ENCODE results near the gene HNRNPA2B1.

Gene HNRNPA2B1

GRCh38 chr7:26200038-26200443 is 505 bp downstream of the HNRNPA2B1 start:
- H3K27me3 ChIP-seq (ENCODE audit: control insufficient read depth in 1 of 2, insufficient read depth in 1 of 2, low read length in 2 of 2): no peaks in the 10 kb centered on the region
- under 1% methylated on average over 19 of the region's 29 CpGs for WGBS

GRCh38 chr7:26199301-26200037 is 1.1 kb downstream of the HNRNPA2B1 start:
- H3K14ac ChIP-seq (ENCODE audit: low read length in 2 of 2): peak overlapping the region in 1 of 2 experiments; percentile 96
- H3K4me1 ChIP-seq (ENCODE audit: control insufficient read depth, insufficient read depth, low read depth, low read length): peaks cover 2% of the 10 kb centered on the region
- peak overlapping the region; percentile 80 to 100 for H3K4me3 ChIP-seq (ENCODE audit: insufficient read depth in 1 of 2, low read depth in 1 of 2, low read length in 2 of 2)
- peak overlapping the region; percentile 70 for H2AK5ac ChIP-seq (ENCODE audit: low read length, severe bottlenecking)
- peak overlapping the region; percentile 13 for H3K4me2 ChIP-seq (ENCODE audit: low read length, poor library complexity, severe bottlenecking)
- H3K9me3 ChIP-seq (ENCODE audit: control insufficient read depth, low read length): no peaks in the 10 kb centered on the region
- H3K27me3 ChIP-seq (ENCODE audit: control insufficient read depth in 1 of 2, insufficient read depth in 1 of 2, low read length in 2 of 2): no peaks in the 10 kb centered on the region
- H3K23ac ChIP-seq (ENCODE audit: low read length in 2 of 2): no peak overlapping the region
- H2BK5ac ChIP-seq (ENCODE audit: low read depth, low read length, poor library complexity, severe bottlenecking): no peak overlapping the region
- peak overlapping the region in 1 of 2 experiments; percentile 80 for H3K4ac ChIP-seq (ENCODE audit: low read depth in 1 of 2, low read length in 2 of 2)
- peak overlapping the region; percentile 100 for H3K9ac ChIP-seq (ENCODE audit: low read length)
- H2BK120ac ChIP-seq (ENCODE audit: low read depth, low read length): no peak overlapping the region
- DNase-seq: peak; percentile 65
- peaks cover 3 to 54% of the 10 kb centered on the region in 2 experiments for H3K36me3 ChIP-seq (ENCODE audit: control insufficient read depth in 1 of 2, insufficient read depth in 2 of 2, low read depth in 1 of 2, low read length in 2 of 2)
- H4K8ac ChIP-seq (ENCODE audit: low read length): no peak overlapping the region
- under 1% methylated on average over 31 of the region's 36 CpGs for WGBS
- no peak overlapping the region for H2AFZ ChIP-seq (ENCODE audit: low read depth, low read length)
- no peaks in the 10 kb centered on the region for H3K79me1 ChIP-seq (replicated peaks; ENCODE audit: low read length, poor library complexity, severe bottlenecking)
- H4K91ac ChIP-seq (ENCODE audit: low read length): no peak overlapping the region
- peak overlapping the region; percentile 90 for H3K27ac ChIP-seq (ENCODE audit: low read length, poor library complexity, severe bottlenecking)
- H2BK15ac ChIP-seq (ENCODE audit: low read depth, poor library complexity, severe bottlenecking): no peak overlapping the region
- no peak overlapping the region for H2BK12ac ChIP-seq (ENCODE audit: low read length in 2 of 2)
- peak overlapping the region; percentile 83 to 86 for H3K18ac ChIP-seq (ENCODE audit: low read depth in 1 of 2, low read length in 2 of 2)

More at GRCh38 chr7:26200038-26200443, 505 bp downstream of the HNRNPA2B1 start:
- Histone ChIP-seq H2AK5ac (ENCODE audit: low read length, severe bottlenecking) (peak overlapping the region; percentile 50), H3K4ac (ENCODE audit: low read depth in 1 of 2, low read length in 2 of 2) (peak overlapping the region; percentile 68 to 80), H3K4me3 (ENCODE audit: insufficient read depth in 1 of 2, low read depth in 1 of 2, low read length in 2 of 2) (peak overlapping the region; percentile 93 to 100), H3K23ac (ENCODE audit: low read length in 2 of 2) (peak overlapping the region; percentile 16 to 100), H3K9ac (ENCODE audit: low read length) (peak overlapping the region; percentile 100), H2BK12ac (ENCODE audit: low read length in 2 of 2) (no peak overlapping the region), H2BK5ac (ENCODE audit: low read depth, low read length, poor library complexity, severe bottlenecking) (peak overlapping the region; percentile 67), H4K8ac (ENCODE audit: low read length) (peak overlapping the region; percentile 57), H2BK15ac (ENCODE audit: low read depth, poor library complexity, severe bottlenecking) (no peak overlapping the region), H3K18ac (ENCODE audit: low read depth in 1 of 2, low read length in 2 of 2) (peak overlapping the region; percentile 86 to 93), H3K4me1 (ENCODE audit: control insufficient read depth, insufficient read depth, low read depth, low read length) (peaks cover 2% of the 10 kb centered on the region), H3K14ac (ENCODE audit: low read length in 2 of 2) (peak overlapping the region; percentile 21 to 86), H2AFZ (ENCODE audit: low read depth, low read length) (no peak overlapping the region), H3K27ac (ENCODE audit: low read length, poor library complexity, severe bottlenecking) (peak overlapping the region; percentile 90), H2BK120ac (ENCODE audit: low read depth, low read length) (peak overlapping the region; percentile 37), H3K79me1 (replicated peaks; ENCODE audit: low read length, poor library complexity, severe bottlenecking) (no peaks in the 10 kb centered on the region), H3K4me2 (ENCODE audit: low read length, poor library complexity, severe bottlenecking) (no peak overlapping the region), H3K9me3 (ENCODE audit: control insufficient read depth, low read length) (no peaks in the 10 kb centered on the region), H3K36me3 (ENCODE audit: control insufficient read depth in 1 of 2, insufficient read depth in 2 of 2, low read depth in 1 of 2, low read length in 2 of 2) (peaks cover 0 to 50% of the 10 kb centered on the region in 2 experiments), H4K91ac (ENCODE audit: low read length) (peak overlapping the region; percentile 79)
- no peak for DNase-seq

DNA sequence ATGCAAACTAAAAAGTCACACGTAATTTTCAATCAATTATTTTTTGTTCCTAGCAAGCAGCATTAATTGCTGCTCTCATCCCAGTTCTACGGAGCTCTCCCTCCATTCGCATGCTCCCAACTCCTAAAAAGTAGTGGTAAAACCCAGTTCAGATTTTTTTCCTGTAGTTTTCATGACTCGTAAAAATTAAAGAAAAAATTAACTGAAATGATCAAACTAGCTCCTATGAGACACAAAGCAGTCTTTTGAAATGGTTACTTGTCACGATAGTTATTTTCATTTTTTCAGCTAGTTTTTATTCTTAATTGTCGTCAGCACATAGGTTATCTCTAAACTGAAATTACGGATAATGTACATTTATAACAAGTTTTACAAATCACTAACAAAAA is 1.8 kb downstream of the HNRNPA2B1 start:
- H3K4me3 ChIP-seq (ENCODE audit: insufficient read depth in 1 of 2, low read depth in 1 of 2, low read length in 2 of 2): peak overlapping the region; percentile 39 to 100
- H3K36me3 ChIP-seq (ENCODE audit: control insufficient read depth in 1 of 2, insufficient read depth in 2 of 2, low read depth in 1 of 2, low read length in 2 of 2): peaks cover 8 to 56% of the 10 kb centered on the region in 2 experiments
- 7% methylated on average over 2 of the region's 7 CpGs for WGBS
- no peak overlapping the region for H2BK120ac ChIP-seq (ENCODE audit: low read depth, low read length)
- no peak overlapping the region for H2BK5ac ChIP-seq (ENCODE audit: low read depth, low read length, poor library complexity, severe bottlenecking)
- no peak overlapping the region for H2BK15ac ChIP-seq (ENCODE audit: low read depth, poor library complexity, severe bottlenecking)
- H3K23ac ChIP-seq (ENCODE audit: low read length in 2 of 2): no peak overlapping the region
- H4K8ac ChIP-seq (ENCODE audit: low read length): no peak overlapping the region
- peak overlapping the region; percentile 51 for H3K4me2 ChIP-seq (ENCODE audit: low read length, poor library complexity, severe bottlenecking)
- H3K9ac ChIP-seq (ENCODE audit: low read length): peak overlapping the region; percentile 100
- H3K27ac ChIP-seq (ENCODE audit: low read length, poor library complexity, severe bottlenecking): peak overlapping the region; percentile 31
- DNase-seq: no peak
- no peak overlapping the region for H2AFZ ChIP-seq (ENCODE audit: low read depth, low read length)
- no peak overlapping the region for H3K18ac ChIP-seq (ENCODE audit: low read depth in 1 of 2, low read length in 2 of 2)
- no peak overlapping the region for H3K14ac ChIP-seq (ENCODE audit: low read length in 2 of 2)
- H3K79me1 ChIP-seq (replicated peaks; ENCODE audit: low read length, poor library complexity, severe bottlenecking): no peaks in the 10 kb centered on the region
- no peaks in the 10 kb centered on the region for H3K9me3 ChIP-seq (ENCODE audit: control insufficient read depth, low read length)
- no peak overlapping the region for H4K91ac ChIP-seq (ENCODE audit: low read length)
- no peaks in the 10 kb centered on the region for H3K27me3 ChIP-seq (ENCODE audit: control insufficient read depth in 1 of 2, insufficient read depth in 1 of 2, low read length in 2 of 2)
- no peak overlapping the region for H2AK5ac ChIP-seq (ENCODE audit: low read length, severe bottlenecking)
- no peak overlapping the region for H2BK12ac ChIP-seq (ENCODE audit: low read length in 2 of 2)
- no peak overlapping the region for H3K4ac ChIP-seq (ENCODE audit: low read depth in 1 of 2, low read length in 2 of 2)
- peaks cover 7% of the 10 kb centered on the region for H3K4me1 ChIP-seq (ENCODE audit: control insufficient read depth, insufficient read depth, low read depth, low read length)

- Histone ChIP-seq H3K23ac (ENCODE audit: low read length in 2 of 2) (no peak overlapping the region), H3K14ac (ENCODE audit: low read length in 2 of 2) (no peak overlapping the region), H3K4me2 (ENCODE audit: low read length, poor library complexity, severe bottlenecking) (peak overlapping the region; percentile 52), H4K91ac (ENCODE audit: low read length) (no peak overlapping the region), H2BK120ac (ENCODE audit: low read depth, low read length) (no peak overlapping the region), H3K79me1 (replicated peaks; ENCODE audit: low read length, poor library complexity, severe bottlenecking) (no peaks in the 10 kb centered on the region), H2BK15ac (ENCODE audit: low read depth, poor library complexity, severe bottlenecking) (no peak overlapping the region), H3K27ac (ENCODE audit: low read length, poor library complexity, severe bottlenecking) (peak overlapping the region; percentile 31), H3K36me3 (ENCODE audit: control insufficient read depth in 1 of 2, insufficient read depth in 2 of 2, low read depth in 1 of 2, low read length in 2 of 2) (peaks cover 8 to 58% of the 10 kb centered on the region in 2 experiments), H2BK12ac (ENCODE audit: low read length in 2 of 2) (no peak overlapping the region), H3K4ac (ENCODE audit: low read depth in 1 of 2, low read length in 2 of 2) (no peak overlapping the region), H2AK5ac (ENCODE audit: low read length, severe bottlenecking) (no peak overlapping the region), H3K9ac (ENCODE audit: low read length) (peak overlapping the region; percentile 100), H3K27me3 (ENCODE audit: control insufficient read depth in 1 of 2, insufficient read depth in 1 of 2, low read length in 2 of 2) (no peaks in the 10 kb centered on the region), H2BK5ac (ENCODE audit: low read depth, low read length, poor library complexity, severe bottlenecking) (no peak overlapping the region), H3K18ac (ENCODE audit: low read depth in 1 of 2, low read length in 2 of 2) (no peak overlapping the region), H3K9me3 (ENCODE audit: control insufficient read depth, low read length) (no peaks in the 10 kb centered on the region), H4K8ac (ENCODE audit: low read length) (no peak overlapping the region), H3K4me3 (ENCODE audit: insufficient read depth in 1 of 2, low read depth in 1 of 2, low read length in 2 of 2) (peak overlapping the region in 1 of 2 experiments; percentile 100), H2AFZ (ENCODE audit: low read depth, low read length) (no peak overlapping the region), H3K4me1 (ENCODE audit: control insufficient read depth, insufficient read depth, low read depth, low read length) (peaks cover 9% of the 10 kb centered on the region)
- DNase-seq: no peak
- WGBS: 0% methylated on average over 4 of the region's 6 CpGs
Observed at GRCh38 chr7:26198133-26198780, 2.3 kb downstream of the HNRNPA2B1 start.

Measured in mesenchymal stem cell (in vitro differentiated cells and primary cell).